ENCODE data around the gene PDE7B.

PDE7B gene

DNA sequence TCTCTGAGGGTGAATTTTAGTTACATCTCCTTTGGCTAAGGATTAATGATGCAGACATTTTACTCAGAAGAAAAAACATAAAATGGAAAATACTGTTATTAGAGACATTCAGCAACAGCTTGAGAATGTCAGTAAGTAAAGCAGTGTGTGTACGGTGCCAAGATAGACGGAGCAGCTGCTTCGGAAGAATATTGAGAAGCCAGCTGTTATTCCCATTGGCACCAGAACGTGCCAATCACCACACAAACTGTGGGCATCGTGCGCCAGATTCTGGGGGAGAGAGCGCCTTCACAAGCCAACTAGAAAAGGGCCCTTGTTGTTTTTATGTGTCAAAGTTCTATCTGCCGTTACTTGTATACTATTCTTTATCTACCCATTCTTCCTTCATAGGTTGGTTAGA, 235.2 kb downstream of the PDE7B start:
- no peak overlapping the region for H3K4me3 ChIP-seq (ENCODE audit: low read length)
- TF ChIP-seq, protein P1, sequence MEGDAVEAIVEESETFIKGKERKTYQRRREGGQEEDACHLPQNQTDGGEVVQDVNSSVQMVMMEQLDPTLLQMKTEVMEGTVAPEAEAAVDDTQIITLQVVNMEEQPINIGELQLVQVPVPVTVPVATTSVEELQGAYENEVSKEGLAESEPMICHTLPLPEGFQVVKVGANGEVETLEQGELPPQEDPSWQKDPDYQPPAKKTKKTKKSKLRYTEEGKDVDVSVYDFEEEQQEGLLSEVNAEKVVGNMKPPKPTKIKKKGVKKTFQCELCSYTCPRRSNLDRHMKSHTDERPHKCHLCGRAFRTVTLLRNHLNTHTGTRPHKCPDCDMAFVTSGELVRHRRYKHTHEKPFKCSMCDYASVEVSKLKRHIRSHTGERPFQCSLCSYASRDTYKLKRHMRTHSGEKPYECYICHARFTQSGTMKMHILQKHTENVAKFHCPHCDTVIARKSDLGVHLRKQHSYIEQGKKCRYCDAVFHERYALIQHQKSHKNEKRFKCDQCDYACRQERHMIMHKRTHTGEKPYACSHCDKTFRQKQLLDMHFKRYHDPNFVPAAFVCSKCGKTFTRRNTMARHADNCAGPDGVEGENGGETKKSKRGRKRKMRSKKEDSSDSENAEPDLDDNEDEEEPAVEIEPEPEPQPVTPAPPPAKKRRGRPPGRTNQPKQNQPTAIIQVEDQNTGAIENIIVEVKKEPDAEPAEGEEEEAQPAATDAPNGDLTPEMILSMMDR (conservative IDR thresholded peaks at IDR 0.05; ENCODE audit: low read depth, low read length): no peak

DNA sequence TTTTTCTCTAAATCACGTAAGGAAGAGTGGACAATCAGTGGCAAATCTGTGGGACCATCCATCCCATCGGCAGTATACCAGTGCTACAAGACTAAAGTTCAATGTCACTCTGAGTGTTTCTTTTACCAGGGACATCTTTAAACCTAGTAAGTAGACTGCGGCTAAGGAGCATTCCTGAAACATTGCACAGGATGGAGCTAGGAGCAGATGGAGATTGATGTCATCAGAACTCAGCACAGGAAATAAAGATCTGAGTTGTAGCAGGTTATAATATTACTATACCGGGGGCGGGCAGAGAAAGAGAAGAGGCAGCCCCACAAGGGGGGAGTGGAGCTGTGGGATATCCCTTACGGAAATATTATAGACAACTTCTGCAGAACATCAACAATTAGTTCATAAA, 236.5 kb downstream of the PDE7B start:
- DNase-seq (ENCODE audit: low read depth): no peak
- TF ChIP-seq, protein P1 (conservative IDR thresholded peaks at IDR 0.05; ENCODE audit: low read depth, low read length): no peak
- no peak overlapping the region for H3K4me3 ChIP-seq (ENCODE audit: low read length)

More for the DNA sequence above, 235.2 kb downstream of the PDE7B start:
- DNase-seq (ENCODE audit: low read depth): no peak

DNA sequence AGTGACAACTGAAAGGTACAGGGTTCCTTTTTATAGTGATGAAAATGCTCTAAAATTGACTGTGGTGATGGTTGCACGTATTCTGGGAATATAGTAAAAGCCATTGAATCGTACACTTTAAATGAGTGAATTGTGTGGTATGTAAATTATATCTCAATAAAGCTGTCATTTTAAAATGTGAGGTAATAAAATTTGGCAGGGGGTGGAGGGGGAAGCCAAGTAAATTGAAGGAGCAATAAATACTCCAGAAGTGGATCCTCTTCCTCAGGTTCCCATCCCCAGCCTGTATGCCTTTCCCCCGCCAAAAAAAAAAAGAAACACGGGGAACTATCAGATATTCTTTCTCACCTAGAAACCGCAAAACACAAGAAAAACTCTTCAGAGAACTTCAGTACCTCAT, 237.2 kb downstream of the PDE7B start:
- no peak overlapping the region for H3K4me3 ChIP-seq (ENCODE audit: low read length)
- TF ChIP-seq, protein P1 (conservative IDR thresholded peaks at IDR 0.05; ENCODE audit: low read depth, low read length): no peak
- no peak for DNase-seq (ENCODE audit: low read depth)

DNA sequence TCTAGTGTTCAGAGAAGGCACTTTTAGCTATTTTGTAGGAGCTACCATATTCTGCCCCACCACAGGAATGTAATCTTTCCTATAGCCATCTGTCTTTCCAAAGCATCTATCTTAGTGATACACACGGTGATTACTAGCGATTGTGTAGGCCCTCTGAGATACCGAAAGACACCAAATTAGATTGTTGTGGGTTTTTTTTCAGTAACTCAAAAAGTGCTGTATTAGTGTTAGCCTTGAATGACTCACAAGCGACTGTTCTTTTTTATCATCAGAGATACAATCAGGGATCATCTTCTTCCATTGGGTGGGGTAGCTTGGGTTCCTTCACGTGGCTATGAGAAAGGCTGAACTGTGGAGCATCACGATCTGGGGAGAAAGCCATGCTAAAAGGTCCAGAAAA, 238.4 kb downstream of the PDE7B start:
- DNase-seq (ENCODE audit: low read depth): no peak
- TF ChIP-seq, protein P1 (conservative IDR thresholded peaks at IDR 0.05; ENCODE audit: low read depth, low read length): no peak
- H3K4me3 ChIP-seq (ENCODE audit: low read length): no peak overlapping the region

DNA sequence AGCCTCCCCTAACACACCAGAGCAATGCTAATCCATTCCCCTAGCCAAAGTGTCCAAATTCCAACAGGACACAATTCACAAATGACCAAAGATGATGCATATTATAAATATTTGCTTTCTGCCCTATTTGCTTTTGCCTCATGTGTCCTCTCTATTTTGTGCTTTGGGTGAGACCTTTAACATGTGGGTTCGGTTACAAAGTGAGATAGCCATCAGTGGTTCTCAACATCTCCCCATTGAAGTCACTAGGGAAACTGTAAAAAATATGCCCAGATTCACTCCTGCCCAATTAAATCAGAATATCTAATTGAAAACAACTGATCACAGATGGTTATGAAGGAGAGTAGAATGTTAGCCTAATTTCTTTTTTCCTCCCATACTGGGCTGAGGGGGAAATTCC, 239.4 kb downstream of the PDE7B start:
- no peak for DNase-seq (ENCODE audit: low read depth)
- TF ChIP-seq, protein P1 (conservative IDR thresholded peaks at IDR 0.05; ENCODE audit: low read depth, low read length): no peak
- no peak overlapping the region for H3K4me3 ChIP-seq (ENCODE audit: low read length)

DNA sequence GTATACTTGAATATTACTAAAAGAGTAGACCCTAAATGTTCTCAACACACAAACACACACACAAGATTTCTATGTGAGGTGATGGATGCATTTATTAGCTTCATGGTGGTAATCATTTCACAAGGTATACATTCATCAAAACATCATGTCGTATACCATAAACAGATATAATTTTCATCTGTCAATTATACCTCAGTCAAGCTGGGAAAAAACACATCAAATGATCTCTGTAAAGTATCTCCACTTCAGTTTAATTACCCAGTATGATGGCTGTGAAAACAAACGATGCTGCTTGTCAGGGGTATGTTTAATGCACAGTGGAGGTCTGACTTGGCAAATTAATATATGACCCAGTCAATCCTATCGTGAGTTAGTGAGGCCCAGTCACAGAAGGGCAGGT, 241.4 kb downstream of the PDE7B start:
- DNase-seq (ENCODE audit: low read depth): no peak
- H3K4me3 ChIP-seq (ENCODE audit: low read length): no peak overlapping the region
- TF ChIP-seq, protein P1 (conservative IDR thresholded peaks at IDR 0.05; ENCODE audit: low read depth, low read length): no peak

DNA sequence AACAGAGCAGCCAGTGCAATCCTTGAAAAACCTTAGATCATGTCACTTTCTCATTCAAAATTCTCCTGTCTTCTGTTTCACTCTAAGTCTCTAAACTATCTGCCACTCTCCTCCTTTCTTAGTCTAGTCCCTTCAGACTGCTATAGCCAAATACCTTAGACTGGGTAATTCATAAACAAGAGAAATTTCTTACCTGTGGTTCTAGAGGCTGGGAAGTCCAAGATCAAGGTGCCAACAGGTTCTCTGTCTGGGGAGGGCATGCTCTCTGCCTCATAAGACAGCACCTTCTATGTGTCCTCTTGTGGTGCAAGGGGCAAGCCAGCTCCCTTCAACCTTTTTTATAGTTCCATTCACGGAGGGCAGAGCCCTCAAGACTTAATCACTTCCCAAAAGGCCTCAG, 242.3 kb downstream of the PDE7B start:
- H3K4me3 ChIP-seq (ENCODE audit: low read length): no peak overlapping the region

More for the DNA sequence above, 242.3 kb downstream of the PDE7B start:
- TF ChIP-seq, protein P1 (conservative IDR thresholded peaks at IDR 0.05; ENCODE audit: low read depth, low read length): no peak
- DNase-seq (ENCODE audit: low read depth): no peak

All from retinal pigment epithelial cell (primary cell).